RWPE2 (cell line): Measurements from ENCODE around the gene NAXE.

ENCODE experiments used
- ATAC-seq: fragments of 200-7000 bp; cut with Tn5 transposase; 3 replicates; pipeline ENCODE4 v1.9.1; 2021; ENCODE audit warnings: low read depth
- DNase-seq: peaks from one replicate; pipeline ENCODE4 v3.0.0-alpha.2; 2020; ENCODE audit warnings: low spot score
- H3K27ac ChIP-seq: fragments of 450-650 bp; 2 replicates; pipeline ENCODE4 v1.5.1; 2017; ENCODE audit warnings: mild to moderate bottlenecking; ENCODE audit not compliant: poor library complexity, severe bottlenecking
- H3K27me3 ChIP-seq: fragments of 250-450 bp; sonication (Bioruptor Pico); 2 replicates; pipeline ENCODE4 v1.5.1; 2021; ENCODE audit warnings: mild to moderate bottlenecking, moderate library complexity; ENCODE audit not compliant: insufficient read depth, poor library complexity, severe bottlenecking
- H3K36me3 ChIP-seq: fragments of 250-450 bp; sonication (Bioruptor Pico); 2 replicates; pipeline ENCODE4 v1.5.1; 2020; ENCODE audit warnings: low read depth, mild to moderate bottlenecking, moderate library complexity
- H3K4me1 ChIP-seq: fragments of 250-450 bp; sonication (Bioruptor Pico); 2 replicates; pipeline ENCODE4 v1.5.1; 2021; ENCODE audit warnings: mild to moderate bottlenecking, moderate library complexity; ENCODE audit not compliant: insufficient read depth, poor library complexity, severe bottlenecking
- H3K4me3 ChIP-seq: fragments of 250-450 bp; sonication (Bioruptor Pico); 2 replicates; pipeline ENCODE4 v1.5.1; 2021; ENCODE audit warnings: mild to moderate bottlenecking, moderate library complexity; ENCODE audit not compliant: severe bottlenecking
- H3K9me3 ChIP-seq: fragments of 250-450 bp; sonication (Bioruptor Pico); 2 replicates; pipeline ENCODE4 v1.5.1; 2021; ENCODE audit warnings: mild to moderate bottlenecking, moderate library complexity; ENCODE audit not compliant: severe bottlenecking
- TF ChIP-seq, protein P1 (sequence below): fragments of 450-650 bp; IDR thresholded peaks from one replicate; pipeline ENCODE4 v1.5.1; 2017; ENCODE audit warnings: mild to moderate bottlenecking, moderate library complexity; ENCODE audit not compliant: poor library complexity, severe bottlenecking

The NAXE gene

DNA sequence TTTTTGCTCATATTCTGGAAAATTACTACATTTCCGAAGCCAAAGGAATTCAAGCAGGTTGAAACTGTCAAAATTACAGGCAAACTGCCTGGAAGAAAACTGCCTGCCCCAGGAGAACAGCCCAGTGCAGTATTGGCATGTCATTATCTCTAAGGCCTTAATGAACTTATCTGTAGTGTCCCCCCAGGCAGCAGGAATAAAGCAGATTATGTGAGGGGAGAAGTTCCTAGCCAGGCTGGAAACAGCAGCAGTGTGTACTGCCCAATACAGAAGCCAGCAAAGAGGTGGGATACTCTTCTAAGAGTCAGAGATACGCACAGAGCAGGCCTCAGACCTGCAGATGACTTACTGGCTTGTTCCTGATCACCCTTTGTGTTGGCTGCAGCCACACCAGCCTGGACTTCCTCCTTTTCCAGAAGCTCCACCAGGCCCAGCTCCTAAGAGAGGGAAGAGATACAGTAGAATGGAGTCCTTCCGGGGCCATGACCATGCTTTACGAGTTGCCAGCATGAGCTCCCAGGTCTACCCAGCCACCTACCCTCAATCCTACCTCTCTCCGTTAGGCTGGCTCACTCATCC is 30.9 kb upstream of the NAXE start:
- Histone ChIP-seq H3K27ac (no peak overlapping the region), H3K9me3 (no peaks in the 10 kb centered on the region)
- TF ChIP-seq, protein P1, sequence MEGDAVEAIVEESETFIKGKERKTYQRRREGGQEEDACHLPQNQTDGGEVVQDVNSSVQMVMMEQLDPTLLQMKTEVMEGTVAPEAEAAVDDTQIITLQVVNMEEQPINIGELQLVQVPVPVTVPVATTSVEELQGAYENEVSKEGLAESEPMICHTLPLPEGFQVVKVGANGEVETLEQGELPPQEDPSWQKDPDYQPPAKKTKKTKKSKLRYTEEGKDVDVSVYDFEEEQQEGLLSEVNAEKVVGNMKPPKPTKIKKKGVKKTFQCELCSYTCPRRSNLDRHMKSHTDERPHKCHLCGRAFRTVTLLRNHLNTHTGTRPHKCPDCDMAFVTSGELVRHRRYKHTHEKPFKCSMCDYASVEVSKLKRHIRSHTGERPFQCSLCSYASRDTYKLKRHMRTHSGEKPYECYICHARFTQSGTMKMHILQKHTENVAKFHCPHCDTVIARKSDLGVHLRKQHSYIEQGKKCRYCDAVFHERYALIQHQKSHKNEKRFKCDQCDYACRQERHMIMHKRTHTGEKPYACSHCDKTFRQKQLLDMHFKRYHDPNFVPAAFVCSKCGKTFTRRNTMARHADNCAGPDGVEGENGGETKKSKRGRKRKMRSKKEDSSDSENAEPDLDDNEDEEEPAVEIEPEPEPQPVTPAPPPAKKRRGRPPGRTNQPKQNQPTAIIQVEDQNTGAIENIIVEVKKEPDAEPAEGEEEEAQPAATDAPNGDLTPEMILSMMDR = no peak

DNA sequence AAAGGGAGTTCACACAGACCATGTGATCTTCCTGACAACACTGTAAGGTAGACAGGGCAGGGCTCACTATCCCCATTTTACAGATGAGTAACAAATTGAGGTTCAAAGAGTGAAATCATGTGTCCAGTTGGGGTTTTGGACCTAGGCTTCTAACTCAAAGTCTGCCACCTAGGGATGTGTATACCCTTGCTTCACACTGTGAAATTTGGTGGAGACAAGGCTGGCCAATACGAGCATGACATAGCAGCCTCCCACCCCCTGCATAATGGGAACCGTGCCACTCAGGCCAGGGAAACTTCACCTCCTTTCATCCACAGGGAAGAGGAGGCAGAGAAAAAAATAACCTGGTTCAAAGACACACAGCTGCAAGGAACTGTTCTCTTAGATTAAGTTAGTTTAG is 26.1 kb upstream of the NAXE start:
- no peaks in the 10 kb centered on the region for H3K9me3 ChIP-seq
- DNase-seq (no peak), ATAC-seq (no peak)
- TF ChIP-seq, protein P1 = no peak
- no peak overlapping the region for H3K4me3 ChIP-seq
- no peaks in the 10 kb centered on the region for H3K4me1 ChIP-seq
- no peaks in the 10 kb centered on the region for H3K27me3 ChIP-seq
- peaks cover 80% of the 10 kb centered on the region for H3K36me3 ChIP-seq
- H3K27ac ChIP-seq = no peak overlapping the region

More for the DNA sequence above, 30.9 kb upstream of the NAXE start:
- no peaks in the 10 kb centered on the region for H3K27me3 ChIP-seq
- no peaks in the 10 kb centered on the region for H3K4me1 ChIP-seq
- DNase-seq = no peak
- H3K4me3 ChIP-seq = no peak overlapping the region
- H3K36me3 ChIP-seq = peaks cover 63% of the 10 kb centered on the region
- no peak for ATAC-seq

DNA sequence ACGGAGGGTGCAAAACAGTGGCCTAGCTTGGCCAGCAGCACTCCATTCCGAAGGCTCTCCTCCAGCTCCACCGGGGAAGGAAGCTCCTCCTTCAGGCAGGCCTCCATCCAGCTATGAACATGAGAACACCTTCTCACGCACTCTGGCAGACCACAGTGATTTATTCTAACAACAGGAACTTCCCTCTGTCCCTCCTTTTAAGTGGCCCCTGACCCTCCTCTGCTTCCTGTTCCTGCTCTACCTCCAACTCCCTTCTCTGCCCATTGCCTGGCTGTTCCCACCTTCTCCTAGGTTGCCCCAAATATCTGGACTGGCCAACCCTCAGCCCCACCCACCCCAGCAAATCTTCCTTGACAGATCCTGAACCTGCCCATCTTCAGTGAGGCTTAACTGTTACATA is 25.1 kb upstream of the NAXE start:
- peaks cover 7% of the 10 kb centered on the region for H3K4me1 ChIP-seq
- DNase-seq (no peak), ATAC-seq (no peak)
- no peaks in the 10 kb centered on the region for H3K27me3 ChIP-seq
- H3K4me3 ChIP-seq = no peak overlapping the region
- TF ChIP-seq, protein P1 = no peak
- H3K36me3 ChIP-seq = peaks cover 78% of the 10 kb centered on the region
- no peak overlapping the region for H3K27ac ChIP-seq
- H3K9me3 ChIP-seq = no peaks in the 10 kb centered on the region

DNA sequence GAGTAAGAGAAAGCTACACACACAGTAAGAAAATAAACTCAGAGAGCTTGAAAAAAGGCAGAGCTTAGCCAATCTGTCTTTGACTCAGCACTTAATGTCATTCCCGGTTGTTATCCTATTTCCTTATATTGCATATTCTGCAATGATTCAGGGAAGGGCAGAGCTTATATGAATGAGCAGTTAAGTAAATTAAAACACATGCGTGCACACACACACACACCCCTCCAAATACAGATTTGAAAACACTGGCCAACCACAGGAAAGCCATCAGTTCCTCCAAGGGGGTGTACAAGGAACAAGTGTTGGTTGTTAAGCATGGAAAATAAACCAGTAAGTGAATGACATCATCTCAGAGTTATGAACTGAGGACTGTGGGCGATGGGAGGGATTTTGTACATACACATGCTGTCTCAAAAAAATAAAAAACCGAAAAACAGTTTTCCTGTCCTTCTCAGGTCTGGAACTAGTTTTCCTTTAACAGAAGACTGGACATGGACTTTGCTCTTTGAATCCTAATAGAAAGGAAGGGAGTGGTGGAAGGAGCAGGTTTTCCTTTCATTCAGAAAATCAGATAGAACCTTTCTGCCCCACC is 20.2 kb upstream of the NAXE start:
- peak overlapping the region; percentile 54 for H3K27ac ChIP-seq
- TF ChIP-seq, protein P1 = no peak
- peaks cover 10% of the 10 kb centered on the region for H3K4me1 ChIP-seq
- ATAC-seq (peak; percentile 58), DNase-seq (no peak)
- H3K27me3 ChIP-seq = no peaks in the 10 kb centered on the region
- H3K36me3 ChIP-seq = peaks cover 36% of the 10 kb centered on the region
- H3K4me3 ChIP-seq = peak overlapping the region; percentile 50
- no peaks in the 10 kb centered on the region for H3K9me3 ChIP-seq
